GM19043 (cell line): ENCODE results near the gene MFGE8.

Experiments used
- ATAC-seq: cut with Tn5 transposase; IDR thresholded peaks from one replicate; pipeline ENCODE4 v1.9.1; 2021; ENCODE audit warnings: low read depth; ENCODE audit not compliant: unreplicated experiment

MFGE8 gene

DNA sequence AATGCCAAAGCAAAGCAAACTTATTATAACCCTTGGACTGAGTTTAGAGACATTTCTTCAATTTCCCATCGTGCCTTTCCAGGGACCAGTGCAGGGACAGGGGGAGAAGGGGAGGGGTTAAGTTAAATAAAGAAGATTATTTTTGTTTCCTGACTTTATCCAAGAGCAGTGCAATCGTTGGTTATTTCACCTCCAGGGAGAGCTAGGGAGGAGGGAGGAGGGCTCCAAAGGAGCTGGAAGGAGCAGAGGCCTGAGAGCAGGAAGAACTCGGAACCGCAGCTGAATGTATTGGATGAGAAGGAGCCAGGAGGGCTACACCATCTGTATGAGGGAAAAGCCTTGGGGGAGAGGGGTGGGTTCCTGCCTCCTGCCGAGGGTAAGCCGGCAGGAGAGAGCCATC, 38.5 kb downstream of the MFGE8 start:
- no peak for ATAC-seq

DNA sequence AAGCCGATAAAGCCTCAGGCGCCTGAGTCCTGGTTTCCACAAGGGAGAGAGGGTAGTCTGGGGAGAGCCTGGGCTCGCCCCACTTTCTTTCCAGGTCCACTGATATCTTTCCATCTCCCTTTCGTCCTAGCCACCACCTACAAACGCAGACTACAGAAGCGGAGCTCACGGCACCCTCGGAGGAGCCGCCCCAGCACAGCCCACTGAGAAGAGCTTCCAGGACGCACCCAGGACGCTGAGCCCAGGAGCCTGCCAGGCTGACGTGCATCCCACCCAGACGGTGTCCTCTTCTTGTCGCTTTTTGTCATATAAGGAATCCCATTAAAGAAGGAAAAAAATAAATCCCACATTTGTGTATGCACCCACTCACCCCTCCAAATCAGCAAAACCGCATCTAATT, 38.9 kb downstream of the MFGE8 start:
- ATAC-seq, result no peak

DNA sequence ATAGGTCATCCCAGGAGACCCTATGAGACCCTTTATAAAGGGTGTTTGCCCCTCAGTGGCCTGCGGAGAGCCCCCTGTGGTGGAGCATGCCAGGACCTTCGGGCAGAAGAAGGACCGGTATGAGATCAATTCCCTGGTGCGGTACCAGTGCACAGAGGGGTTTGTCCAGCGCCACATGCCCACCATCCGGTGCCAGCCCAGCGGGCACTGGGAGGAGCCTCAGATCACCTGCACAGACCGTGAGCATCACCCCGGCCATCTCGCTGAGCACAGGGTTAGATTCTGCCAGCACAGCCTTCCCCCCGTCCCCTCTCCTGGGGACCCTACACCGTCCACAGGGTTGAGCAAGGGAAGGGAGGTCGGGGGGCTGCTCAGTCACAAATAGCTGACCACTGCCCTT, 39.4 kb downstream of the MFGE8 start:
- ATAC-seq, result no peak

DNA sequence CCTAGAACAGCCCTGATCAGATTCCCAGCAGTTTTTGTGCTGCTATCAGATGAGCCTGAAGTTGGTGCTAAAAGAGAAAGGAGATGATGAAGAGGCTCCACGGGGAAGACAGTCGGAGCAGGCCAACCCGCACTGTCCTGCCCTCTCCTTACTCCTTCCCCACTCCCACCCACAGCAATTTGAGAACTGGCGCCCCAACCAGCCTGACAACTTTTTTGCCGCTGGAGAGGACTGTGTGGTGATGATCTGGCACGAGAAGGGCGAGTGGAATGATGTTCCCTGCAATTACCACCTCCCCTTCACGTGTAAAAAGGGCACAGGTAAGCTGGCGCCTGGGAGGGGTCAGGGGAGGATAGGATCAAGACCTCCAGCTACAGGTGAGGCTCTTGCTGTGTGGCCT, 40.5 kb downstream of the MFGE8 start:
- no peak for ATAC-seq

DNA sequence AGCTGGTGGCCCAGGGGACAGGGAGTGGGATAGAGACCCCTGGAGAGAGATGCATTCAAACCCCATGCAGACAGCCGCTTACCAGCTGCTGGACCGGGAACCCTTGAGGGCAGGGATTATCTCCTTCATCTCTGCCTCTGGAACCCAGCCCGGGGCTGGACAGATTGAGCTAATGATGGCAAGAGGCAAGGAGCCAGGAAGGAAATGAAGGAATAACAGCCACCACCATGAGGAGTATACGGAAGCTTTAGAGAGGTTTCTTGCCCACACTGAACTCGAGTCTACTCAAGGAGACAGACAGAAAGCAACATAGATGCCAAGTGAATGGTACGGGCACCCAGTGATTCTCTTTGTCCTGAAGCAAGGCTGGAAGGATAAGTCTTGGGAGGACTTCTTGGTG, 41.1 kb downstream of the MFGE8 start:
- ATAC-seq, result no peak

DNA sequence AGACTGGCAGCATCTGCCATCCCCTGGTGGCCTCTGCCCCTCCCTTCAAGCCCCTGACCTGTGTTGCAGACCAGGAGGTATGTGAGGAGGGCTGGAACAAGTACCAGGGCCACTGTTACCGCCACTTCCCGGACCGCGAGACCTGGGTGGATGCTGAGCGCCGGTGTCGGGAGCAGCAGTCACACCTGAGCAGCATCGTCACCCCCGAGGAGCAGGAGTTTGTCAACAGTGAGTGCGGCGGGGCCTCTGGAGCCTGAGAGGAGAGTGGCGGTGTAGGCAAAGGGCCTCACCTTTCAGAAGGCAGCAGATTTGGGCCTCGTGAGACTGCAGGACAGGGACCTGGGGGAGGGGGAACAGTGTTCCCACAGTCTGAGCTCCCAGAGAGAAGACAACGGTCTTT, 41.9 kb downstream of the MFGE8 start:
- ATAC-seq, result no peak

DNA sequence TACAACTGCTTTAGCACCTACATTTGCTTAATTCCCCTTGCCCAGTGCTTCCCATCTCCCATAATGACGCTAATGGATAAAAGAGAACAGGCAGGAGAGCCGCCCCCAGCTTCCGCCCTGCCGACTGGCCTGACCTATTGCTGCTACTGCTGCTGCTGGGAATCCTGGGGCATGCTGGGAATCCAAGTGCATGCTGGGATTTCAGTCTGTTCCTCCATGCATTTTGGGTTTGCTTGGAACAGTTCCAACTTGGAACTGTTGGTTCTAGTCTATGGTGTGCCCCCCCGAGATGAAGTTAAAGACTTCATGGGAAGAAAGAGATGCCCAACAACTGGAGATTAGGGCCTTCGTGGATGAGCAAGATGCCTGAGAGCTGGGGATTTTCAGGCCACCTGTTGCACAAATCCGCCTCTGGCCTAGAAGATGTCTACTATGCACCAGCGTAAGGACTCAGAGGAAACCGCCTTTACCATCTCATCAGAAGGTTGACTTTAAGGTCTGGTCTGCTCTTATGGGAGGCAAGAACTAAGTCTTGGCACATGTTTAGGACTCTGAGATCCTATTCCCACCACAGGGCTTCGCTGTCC, 46.8 kb downstream of the MFGE8 start:
- ATAC-seq, result no peak

DNA sequence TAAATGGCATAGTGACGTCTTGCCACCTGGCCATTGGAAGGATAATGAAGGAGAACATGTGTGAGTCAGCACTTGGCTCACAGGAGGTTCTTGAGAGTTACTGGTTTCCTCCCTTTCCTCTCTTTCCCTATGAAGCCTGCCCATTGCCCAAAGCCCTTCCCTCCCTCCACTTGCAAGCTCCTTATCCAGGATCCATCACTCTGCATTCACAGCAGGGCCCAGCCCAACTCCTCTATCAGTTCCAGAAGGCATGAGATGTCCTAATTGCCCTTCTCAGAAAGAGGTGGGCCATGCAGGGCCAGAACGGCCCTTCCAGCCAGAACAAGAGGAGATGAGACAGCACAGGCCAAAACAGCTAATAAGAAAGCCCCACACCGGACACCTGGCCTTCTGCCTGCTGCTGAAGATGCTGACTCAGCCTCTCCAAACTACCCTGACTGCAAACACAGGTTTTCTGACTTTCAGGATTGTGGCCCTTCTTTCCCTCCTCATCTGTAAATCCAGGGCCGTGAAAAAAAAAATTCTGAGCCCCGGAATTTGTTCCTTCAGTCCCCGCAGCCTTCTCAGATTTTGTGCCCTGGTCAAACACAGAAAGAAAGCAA, 47.6 kb downstream of the MFGE8 start:
- no peak for ATAC-seq

DNA sequence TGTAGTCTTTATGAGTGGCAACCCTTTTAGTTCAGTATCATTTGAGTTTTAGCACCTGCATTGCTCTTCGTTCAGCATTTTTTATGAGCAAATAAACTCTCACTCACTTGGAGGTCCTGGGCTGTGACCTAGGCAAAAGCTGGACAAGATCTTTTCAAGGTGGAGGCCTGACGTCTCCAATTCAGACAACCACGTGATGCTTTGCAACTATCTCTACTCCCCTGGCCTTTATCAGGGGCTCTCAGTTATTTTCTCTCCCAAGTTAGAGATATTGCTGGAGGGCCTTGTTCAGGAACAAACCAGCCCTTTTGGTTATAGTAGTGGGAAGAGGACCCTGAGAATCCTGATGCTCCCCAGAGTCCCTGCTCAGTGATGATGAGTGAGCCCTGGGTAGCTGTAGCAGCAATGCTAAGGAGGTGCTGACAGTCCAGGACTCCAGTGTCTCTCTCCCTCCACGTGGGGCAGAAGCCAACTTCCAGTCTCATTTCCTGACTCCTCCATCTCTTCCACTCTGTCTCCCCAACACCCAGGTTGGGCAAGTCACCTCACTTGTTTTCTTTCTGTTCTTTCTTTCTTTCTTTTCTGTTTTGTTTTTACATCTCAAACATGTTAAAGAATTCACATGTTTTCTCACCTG, 48.2 kb downstream of the MFGE8 start:
- no peak for ATAC-seq

DNA sequence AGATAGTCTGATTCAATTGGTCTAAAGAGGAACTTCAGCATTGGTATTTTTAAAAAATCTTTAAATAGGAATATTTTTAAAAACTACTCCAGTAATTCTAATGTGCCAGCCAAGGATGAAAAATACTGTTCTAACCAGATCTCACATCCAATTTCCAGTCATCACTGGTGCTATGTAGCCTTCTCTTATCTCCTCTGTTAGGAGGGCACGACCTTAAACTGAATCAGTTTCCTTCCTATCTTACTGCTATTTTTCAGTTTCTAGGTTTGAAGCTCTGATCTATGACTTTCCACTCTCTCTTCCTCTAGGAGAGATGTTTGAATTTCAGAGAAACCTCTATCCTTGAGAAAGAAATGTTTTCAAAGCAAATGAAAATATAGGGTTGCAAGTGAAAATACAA, 49.8 kb downstream of the MFGE8 start:
- ATAC-seq, result no peak

DNA sequence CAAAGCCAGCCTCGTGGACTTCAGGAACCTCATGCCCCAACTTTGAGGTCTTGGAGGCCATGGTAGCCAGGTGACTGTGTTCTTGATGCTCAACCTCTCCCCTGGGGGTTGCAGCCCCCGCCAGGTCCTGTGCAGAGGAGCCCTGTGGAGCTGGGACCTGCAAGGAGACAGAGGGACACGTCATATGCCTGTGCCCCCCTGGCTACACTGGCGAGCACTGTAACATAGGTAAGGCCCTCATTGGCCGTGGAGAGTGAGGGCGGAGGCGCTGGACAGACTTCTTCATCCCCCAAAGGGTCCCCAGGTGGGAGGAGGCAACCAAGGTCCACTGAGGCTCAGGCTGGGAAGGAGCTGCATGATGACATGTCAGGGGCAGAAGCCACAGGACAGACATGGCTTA, 53.0 kb downstream of the MFGE8 start:
- no peak for ATAC-seq

DNA sequence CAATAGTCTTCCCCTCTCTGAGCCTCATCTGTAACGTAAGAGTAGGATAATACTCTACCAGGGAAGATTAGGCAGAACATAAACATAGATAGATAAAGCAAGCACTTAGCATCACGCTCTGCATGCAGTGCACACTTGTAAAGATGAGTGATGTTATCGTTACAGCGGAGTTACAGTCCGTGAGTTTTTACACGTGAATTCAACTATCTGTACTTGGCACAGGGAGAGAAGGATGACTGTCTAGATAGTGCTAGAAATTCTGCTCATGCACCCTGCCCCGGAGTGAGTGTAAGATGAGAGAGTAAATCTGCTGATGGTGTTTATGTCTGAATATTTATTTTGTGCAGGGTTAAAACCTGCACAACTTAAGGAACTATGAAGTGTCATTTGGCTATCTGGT, 53.6 kb downstream of the MFGE8 start:
- ATAC-seq, result no peak

DNA sequence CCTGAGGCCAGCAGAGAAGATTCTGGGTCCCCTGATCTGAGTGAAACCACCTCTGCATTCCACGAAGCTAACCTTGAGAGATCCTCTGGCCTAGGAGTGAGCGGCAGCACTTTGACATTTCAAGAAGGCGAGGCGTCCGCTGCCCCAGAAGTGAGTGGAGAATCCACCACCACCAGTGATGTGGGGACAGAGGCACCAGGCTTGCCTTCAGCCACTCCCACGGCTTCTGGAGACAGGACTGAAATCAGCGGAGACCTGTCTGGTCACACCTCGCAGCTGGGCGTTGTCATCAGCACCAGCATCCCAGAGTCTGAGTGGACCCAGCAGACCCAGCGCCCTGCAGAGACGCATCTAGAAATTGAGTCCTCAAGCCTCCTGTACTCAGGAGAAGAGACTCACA, 54.2 kb downstream of the MFGE8 start:
- no peak for ATAC-seq

DNA sequence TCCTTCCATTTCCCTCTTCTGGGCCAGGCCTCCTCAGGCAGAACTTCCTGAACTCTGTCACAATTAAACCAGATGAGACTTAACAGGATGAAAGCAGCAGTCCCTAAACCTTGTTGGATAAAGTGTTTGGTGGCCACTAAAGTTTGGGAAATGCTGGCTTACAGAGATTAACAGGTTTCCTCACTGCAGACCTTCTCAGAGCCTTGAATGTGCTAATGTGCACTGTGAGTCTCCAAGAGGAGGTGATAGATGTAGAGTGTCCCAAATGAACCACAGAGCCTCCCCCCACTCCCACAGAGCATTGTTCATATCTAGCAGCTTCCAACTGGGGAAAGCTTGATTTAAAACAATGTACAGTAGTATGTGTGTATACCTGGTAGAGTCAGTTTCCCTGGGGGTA, 60.7 kb downstream of the MFGE8 start:
- ATAC-seq, result no peak

DNA sequence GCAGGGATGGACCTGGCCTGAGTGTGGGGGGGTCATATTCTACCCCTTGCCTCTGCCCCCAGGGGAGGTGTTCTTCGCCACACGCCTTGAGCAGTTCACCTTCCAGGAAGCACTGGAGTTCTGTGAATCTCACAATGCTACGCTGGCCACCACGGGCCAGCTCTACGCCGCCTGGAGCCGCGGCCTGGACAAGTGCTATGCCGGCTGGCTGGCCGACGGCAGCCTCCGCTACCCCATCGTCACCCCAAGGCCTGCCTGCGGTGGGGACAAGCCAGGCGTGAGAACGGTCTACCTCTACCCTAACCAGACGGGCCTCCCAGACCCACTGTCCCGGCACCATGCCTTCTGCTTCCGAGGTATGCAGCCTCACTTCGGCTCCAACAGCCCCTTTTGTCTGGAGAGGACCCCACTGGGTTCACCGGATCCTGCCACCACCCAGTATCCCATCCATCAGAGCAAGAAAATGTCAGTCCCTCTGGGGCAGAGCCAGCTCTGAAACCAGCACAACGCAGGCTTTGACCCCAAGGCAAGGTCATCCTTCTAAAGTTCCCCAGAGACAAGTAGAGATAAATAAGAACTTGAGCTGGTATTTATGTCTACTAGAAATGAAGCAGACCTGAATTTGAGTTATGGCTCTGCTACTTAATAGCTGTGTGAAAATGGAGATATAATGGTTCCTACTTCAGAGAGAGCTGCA, 63.7 kb downstream of the MFGE8 start:
- no peak for ATAC-seq
